ENCODE measurements around the gene BRINP1. TPM values are rescaled to one million over a fixed set of nuclear protein-coding genes. Genes with fewer than 3 reads are reported as not detected.

BRINP1 gene
- total and polyA plus RNA-seq, 2 experiments from 2014 or later: 13.4 to 33.5 TPM

DNA sequence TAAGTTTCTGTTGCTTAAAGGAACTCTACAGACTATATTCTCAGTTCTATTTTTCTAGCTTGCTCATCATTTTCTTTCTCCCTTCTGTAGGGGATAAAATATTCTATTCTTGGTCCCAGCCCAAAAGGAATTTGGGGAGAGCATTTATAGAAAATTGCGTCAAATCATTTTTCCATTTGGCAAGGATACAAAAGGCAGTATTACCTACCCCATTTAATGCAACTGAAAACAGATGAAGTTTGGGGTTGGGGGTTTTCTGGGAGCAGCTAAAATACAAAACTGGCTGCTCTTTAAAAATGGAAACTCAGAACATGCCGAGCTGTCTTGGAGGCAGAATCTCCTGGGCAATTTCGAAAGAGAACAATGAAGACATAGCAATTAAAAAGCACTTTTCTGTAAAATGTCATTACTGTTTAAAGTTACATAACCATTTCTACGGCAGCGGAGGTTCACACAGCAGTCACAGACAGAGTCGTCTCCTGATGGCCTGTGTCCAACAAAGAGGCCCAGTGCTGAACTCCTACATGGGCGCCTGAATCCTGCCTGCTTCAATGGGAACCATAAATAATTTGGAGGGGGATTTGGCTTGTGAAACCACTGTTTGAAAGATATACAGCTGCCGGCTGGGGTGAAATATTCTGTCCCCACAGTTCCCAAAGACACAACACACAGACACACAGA is 152.4 kb downstream of the BRINP1 start:
- no peaks in the 10 kb centered on the region for H3K27me3 ChIP-seq (ENCODE audit: insufficient read depth)
- peaks cover 12% of the 10 kb centered on the region; the same call in 2 of the 3 replicates for H3K36me3 Mint-ChIP-seq (ENCODE audit: low read depth)
- no peaks in the 10 kb centered on the region for H3K4me1 ChIP-seq (ENCODE audit: insufficient read depth)
- DNase-seq (ENCODE audit: low spot score): no peak
- H3K79me2 ChIP-seq (replicated peaks; ENCODE audit: insufficient read depth): no peaks in the 10 kb centered on the region
- no peak for TF ChIP-seq JUNB (IDR thresholded peaks at IDR 0.05; ENCODE audit: unreplicated experiment)
- no peaks in the 10 kb centered on the region for H4K20me1 ChIP-seq (replicated peaks; ENCODE audit: insufficient read depth)
- H3K9me2 ChIP-seq (ENCODE audit: insufficient read depth): no peaks in the 10 kb centered on the region
- H3K27ac Mint-ChIP-seq: peak overlapping the region; percentile 16; the same call in 1 of the 2 replicates
- H3K4me2 ChIP-seq: no peak overlapping the region
- H3K4me3 Mint-ChIP-seq: no peak overlapping the region
- no peak overlapping the region for H3K4me3 ChIP-seq
- no peak overlapping the region for H2AFZ ChIP-seq
- no peak for ATAC-seq
- H3K4me1 Mint-ChIP-seq: peaks cover 9% of the 10 kb centered on the region; the same call in 2 of the 3 replicates
- no peaks in the 10 kb centered on the region for H3K9me3 Mint-ChIP-seq
- no peaks in the 10 kb centered on the region for H3F3A ChIP-seq (replicated peaks; ENCODE audit: low read depth)
- H3K27me3 Mint-ChIP-seq (ENCODE audit: insufficient read depth, low read depth, poor library complexity): no peaks in the 10 kb centered on the region
- H3K27ac ChIP-seq (ENCODE audit: low read depth): peak overlapping the region; percentile 19; the same call in 1 of the 2 replicates
- H3K36me3 ChIP-seq (ENCODE audit: insufficient read depth): no peaks in the 10 kb centered on the region

DNA sequence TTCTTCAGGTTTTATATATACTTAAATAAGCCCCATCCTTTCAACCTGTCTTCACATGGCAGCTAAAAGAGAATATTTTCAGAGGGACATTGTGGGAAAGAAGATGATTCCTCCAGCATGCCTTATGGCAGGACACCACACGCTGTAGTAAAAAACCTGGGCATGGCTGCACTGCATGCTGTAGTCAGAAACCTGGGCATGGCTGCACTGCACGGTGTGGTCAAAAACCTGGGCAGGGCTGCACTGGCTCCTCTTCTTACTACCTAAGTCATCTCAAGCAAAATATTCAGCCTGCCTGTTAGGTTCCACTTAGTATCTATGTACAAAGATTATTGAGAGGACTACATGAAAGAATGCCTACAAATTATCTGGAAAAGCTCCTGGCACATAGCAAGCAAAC is 153.6 kb downstream of the BRINP1 start:
- H3K27ac Mint-ChIP-seq: no peak overlapping the region
- TF ChIP-seq EZH2 (IDR thresholded peaks at IDR 0.05; ENCODE audit: low read depth, unreplicated experiment) (no peak), ZNF114 (CRISPR knock-in tag; IDR thresholded peaks at IDR 0.05) (no peak), CREB1 (CRISPR knock-in tag; IDR thresholded peaks at IDR 0.05; ENCODE audit: low read depth) (no peak), EZH2phosphoT487 (IDR thresholded peaks at IDR 0.05; ENCODE audit: unreplicated experiment) (no peak), POLR2AphosphoS5 (IDR thresholded peaks at IDR 0.05; ENCODE audit: low read depth) (no peak), ZNF331 (CRISPR knock-in tag; IDR thresholded peaks at IDR 0.05; ENCODE audit: low read depth) (no peak), NANOG (IDR thresholded peaks at IDR 0.05; ENCODE audit: borderline replicate concordance) (no peak), JUNB (IDR thresholded peaks at IDR 0.05; ENCODE audit: unreplicated experiment) (no peak)
- TF ChIP-seq, protein P1, sequence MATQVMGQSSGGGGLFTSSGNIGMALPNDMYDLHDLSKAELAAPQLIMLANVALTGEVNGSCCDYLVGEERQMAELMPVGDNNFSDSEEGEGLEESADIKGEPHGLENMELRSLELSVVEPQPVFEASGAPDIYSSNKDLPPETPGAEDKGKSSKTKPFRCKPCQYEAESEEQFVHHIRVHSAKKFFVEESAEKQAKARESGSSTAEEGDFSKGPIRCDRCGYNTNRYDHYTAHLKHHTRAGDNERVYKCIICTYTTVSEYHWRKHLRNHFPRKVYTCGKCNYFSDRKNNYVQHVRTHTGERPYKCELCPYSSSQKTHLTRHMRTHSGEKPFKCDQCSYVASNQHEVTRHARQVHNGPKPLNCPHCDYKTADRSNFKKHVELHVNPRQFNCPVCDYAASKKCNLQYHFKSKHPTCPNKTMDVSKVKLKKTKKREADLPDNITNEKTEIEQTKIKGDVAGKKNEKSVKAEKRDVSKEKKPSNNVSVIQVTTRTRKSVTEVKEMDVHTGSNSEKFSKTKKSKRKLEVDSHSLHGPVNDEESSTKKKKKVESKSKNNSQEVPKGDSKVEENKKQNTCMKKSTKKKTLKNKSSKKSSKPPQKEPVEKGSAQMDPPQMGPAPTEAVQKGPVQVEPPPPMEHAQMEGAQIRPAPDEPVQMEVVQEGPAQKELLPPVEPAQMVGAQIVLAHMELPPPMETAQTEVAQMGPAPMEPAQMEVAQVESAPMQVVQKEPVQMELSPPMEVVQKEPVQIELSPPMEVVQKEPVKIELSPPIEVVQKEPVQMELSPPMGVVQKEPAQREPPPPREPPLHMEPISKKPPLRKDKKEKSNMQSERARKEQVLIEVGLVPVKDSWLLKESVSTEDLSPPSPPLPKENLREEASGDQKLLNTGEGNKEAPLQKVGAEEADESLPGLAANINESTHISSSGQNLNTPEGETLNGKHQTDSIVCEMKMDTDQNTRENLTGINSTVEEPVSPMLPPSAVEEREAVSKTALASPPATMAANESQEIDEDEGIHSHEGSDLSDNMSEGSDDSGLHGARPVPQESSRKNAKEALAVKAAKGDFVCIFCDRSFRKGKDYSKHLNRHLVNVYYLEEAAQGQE (IDR thresholded peaks at IDR 0.05; ENCODE audit: unreplicated experiment): no peak
- TF ChIP-seq, protein P2, sequence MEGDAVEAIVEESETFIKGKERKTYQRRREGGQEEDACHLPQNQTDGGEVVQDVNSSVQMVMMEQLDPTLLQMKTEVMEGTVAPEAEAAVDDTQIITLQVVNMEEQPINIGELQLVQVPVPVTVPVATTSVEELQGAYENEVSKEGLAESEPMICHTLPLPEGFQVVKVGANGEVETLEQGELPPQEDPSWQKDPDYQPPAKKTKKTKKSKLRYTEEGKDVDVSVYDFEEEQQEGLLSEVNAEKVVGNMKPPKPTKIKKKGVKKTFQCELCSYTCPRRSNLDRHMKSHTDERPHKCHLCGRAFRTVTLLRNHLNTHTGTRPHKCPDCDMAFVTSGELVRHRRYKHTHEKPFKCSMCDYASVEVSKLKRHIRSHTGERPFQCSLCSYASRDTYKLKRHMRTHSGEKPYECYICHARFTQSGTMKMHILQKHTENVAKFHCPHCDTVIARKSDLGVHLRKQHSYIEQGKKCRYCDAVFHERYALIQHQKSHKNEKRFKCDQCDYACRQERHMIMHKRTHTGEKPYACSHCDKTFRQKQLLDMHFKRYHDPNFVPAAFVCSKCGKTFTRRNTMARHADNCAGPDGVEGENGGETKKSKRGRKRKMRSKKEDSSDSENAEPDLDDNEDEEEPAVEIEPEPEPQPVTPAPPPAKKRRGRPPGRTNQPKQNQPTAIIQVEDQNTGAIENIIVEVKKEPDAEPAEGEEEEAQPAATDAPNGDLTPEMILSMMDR (conservative IDR thresholded peaks at IDR 0.05; ENCODE audit: low read depth in 2 of 2): no peak

More for the DNA sequence above, 153.6 kb downstream of the BRINP1 start:
- no peaks in the 10 kb centered on the region for H4K20me1 ChIP-seq (replicated peaks; ENCODE audit: insufficient read depth)
- DNase-seq (ENCODE audit: low spot score) (no peak), ATAC-seq (no peak)
- no peak overlapping the region for H3K4me2 ChIP-seq
- Mint-ChIP-seq H3K27me3 (ENCODE audit: insufficient read depth, low read depth, poor library complexity) (no peaks in the 10 kb centered on the region), H3K36me3 (ENCODE audit: low read depth) (peaks cover 7% of the 10 kb centered on the region; the same call in 2 of the 3 replicates), H3K4me3 (no peak overlapping the region), H3K4me1 (peaks cover 9% of the 10 kb centered on the region; the same call in 2 of the 3 replicates), H3K9me3 (no peaks in the 10 kb centered on the region)
- H3K27ac ChIP-seq (ENCODE audit: low read depth): no peak overlapping the region
- H3K4me1 ChIP-seq (ENCODE audit: insufficient read depth): no peaks in the 10 kb centered on the region
- no peaks in the 10 kb centered on the region for H3K36me3 ChIP-seq (ENCODE audit: insufficient read depth)
- no peak overlapping the region for H2AFZ ChIP-seq
- H3K4me3 ChIP-seq: no peak overlapping the region
- H3K27me3 ChIP-seq (ENCODE audit: insufficient read depth): no peaks in the 10 kb centered on the region
- H3K9me2 ChIP-seq (ENCODE audit: insufficient read depth): no peaks in the 10 kb centered on the region
- H3K79me2 ChIP-seq (replicated peaks; ENCODE audit: insufficient read depth): no peaks in the 10 kb centered on the region
- H3F3A ChIP-seq (replicated peaks; ENCODE audit: low read depth): no peaks in the 10 kb centered on the region
